Spleen (tissue), 7 donors: ENCODE data around the gene DGKB.

ENCODE experiments used
- POLR2A ChIP-seq, 3 donors: fragments of 450-650 bp; IDR thresholded peaks; one replicate each; pipeline ENCODE4 v1.5.1; 2017; ENCODE audit warnings: antibody characterized with exemption in 3 of 3, mild to moderate bottlenecking in 1 of 3
- POLR2AphosphoS5 ChIP-seq, 3 donors: sonication (generic); formaldehyde crosslinking; IDR thresholded peaks; one replicate each; pipeline ENCODE4 v1.5.1; 2017; ENCODE audit warnings: antibody characterized with exemption in 3 of 3
- TF ChIP-seq, protein P1 (sequence below), 11 experiments: fragments of 200-600 bp in 7 of 11; fragments of 450-650 bp in 4 of 11; sonication (generic) in 4 of 11; IDR thresholded peaks in 8 of 11; conservative IDR thresholded peaks in 3 of 11; 1 replicate in 7 of 11; 2 replicates in 4 of 11; pipeline versions ENCODE4 v1.4.0 to v1.8.0; 2016 to 2021; ENCODE audit warnings: antibody characterized with exemption in 11 of 11, inconsistent platforms in 4 of 11, mild to moderate bottlenecking in 1 of 11
- donor health status: DM: no; HTN: no; CAD: no; lungs with moderate emphysema.
- donor health status: DM: no; HTN: no; CAD: no.
- donor health status: DM: no; HTN: no; CAD: no.

DNA sequence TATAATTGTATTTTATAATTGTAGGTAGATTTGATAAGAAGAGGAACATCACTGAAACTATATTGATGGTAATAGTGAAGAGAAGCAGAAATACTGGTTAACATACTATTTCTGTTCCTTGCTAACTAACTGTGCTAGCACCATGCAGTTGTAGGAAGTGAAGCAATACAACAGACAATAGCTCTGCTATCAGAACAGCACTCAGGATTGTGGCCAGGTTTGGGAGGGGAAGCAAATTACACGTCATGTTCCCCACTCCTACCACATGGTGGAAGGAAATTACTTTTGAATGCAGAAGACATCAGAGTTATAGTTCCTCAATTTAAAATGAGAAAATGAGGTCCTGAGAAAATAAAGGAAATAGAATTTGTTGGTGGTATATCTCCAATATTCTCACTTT is 151.1 kb downstream of the DGKB start:
- TF ChIP-seq, protein P1, sequence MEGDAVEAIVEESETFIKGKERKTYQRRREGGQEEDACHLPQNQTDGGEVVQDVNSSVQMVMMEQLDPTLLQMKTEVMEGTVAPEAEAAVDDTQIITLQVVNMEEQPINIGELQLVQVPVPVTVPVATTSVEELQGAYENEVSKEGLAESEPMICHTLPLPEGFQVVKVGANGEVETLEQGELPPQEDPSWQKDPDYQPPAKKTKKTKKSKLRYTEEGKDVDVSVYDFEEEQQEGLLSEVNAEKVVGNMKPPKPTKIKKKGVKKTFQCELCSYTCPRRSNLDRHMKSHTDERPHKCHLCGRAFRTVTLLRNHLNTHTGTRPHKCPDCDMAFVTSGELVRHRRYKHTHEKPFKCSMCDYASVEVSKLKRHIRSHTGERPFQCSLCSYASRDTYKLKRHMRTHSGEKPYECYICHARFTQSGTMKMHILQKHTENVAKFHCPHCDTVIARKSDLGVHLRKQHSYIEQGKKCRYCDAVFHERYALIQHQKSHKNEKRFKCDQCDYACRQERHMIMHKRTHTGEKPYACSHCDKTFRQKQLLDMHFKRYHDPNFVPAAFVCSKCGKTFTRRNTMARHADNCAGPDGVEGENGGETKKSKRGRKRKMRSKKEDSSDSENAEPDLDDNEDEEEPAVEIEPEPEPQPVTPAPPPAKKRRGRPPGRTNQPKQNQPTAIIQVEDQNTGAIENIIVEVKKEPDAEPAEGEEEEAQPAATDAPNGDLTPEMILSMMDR (IDR thresholded peaks at IDR 0.05 in 8 of 11, conservative IDR thresholded peaks at IDR 0.05 in 3 of 11), result no peak
- TF ChIP-seq POLR2A (IDR thresholded peaks at IDR 0.05), result no peak
- TF ChIP-seq POLR2AphosphoS5 (IDR thresholded peaks at IDR 0.05), result no peak
